Measurements from ENCODE around the gene SH3TC1. TPM values are rescaled to one million over a fixed set of nuclear protein-coding genes. Genes with fewer than 3 reads are reported as not detected.

SH3TC1 gene
- total RNA-seq, 1 donor from 2014 or later = 5.4 TPM

- no peak for TF ChIP-seq CTCF (conservative IDR thresholded peaks at IDR 0.05)
- H3K4me1 Mint-ChIP-seq (ENCODE audit: unreplicated experiment) = peaks cover 23% of the 10 kb centered on the region
- H3K27me3 Mint-ChIP-seq = peaks cover 2% of the 10 kb centered on the region
- DNase-seq (ENCODE audit: extremely low spot score, unreplicated experiment) = no peak
- no peaks in the 10 kb centered on the region for H3K9me3 Mint-ChIP-seq
- no peaks in the 10 kb centered on the region for H3K36me3 Mint-ChIP-seq
- no peak overlapping the region for H3K27ac Mint-ChIP-seq
- H3K4me3 Mint-ChIP-seq = no peak overlapping the region
These were observed 59.6 kb downstream of the SH3TC1 start for GRCh38 chr4:8258552-8259212.

- no peak for TF ChIP-seq CTCF (conservative IDR thresholded peaks at IDR 0.05)
- Mint-ChIP-seq H3K4me1 (ENCODE audit: unreplicated experiment) (peaks cover 29% of the 10 kb centered on the region), H3K4me3 (no peak overlapping the region), H3K27me3 (peaks cover 6% of the 10 kb centered on the region), H3K27ac (no peak overlapping the region), H3K36me3 (no peaks in the 10 kb centered on the region), H3K9me3 (no peaks in the 10 kb centered on the region)
- DNase-seq (ENCODE audit: extremely low spot score, unreplicated experiment) = no peak
These were observed 60.8 kb downstream of the SH3TC1 start for GRCh38 chr4:8259743-8260430.

GRCh38 chr4:8260656-8261111, 61.6 kb downstream of the SH3TC1 start:
- DNase-seq (ENCODE audit: extremely low spot score, unreplicated experiment) = no peak
- Mint-ChIP-seq H3K4me3 (no peak overlapping the region), H3K4me1 (ENCODE audit: unreplicated experiment) (peaks cover 29% of the 10 kb centered on the region), H3K27ac (no peak overlapping the region), H3K36me3 (no peaks in the 10 kb centered on the region), H3K9me3 (no peaks in the 10 kb centered on the region), H3K27me3 (peaks cover 6% of the 10 kb centered on the region)
- TF ChIP-seq CTCF (conservative IDR thresholded peaks at IDR 0.05) = no peak

- no peak overlapping the region for H3K27ac Mint-ChIP-seq
These were observed 62.9 kb downstream of the SH3TC1 start for GRCh38 chr4:8261851-8262535.

More at GRCh38 chr4:8261851-8262535, 62.9 kb downstream of the SH3TC1 start:
- peaks cover 6% of the 10 kb centered on the region for H3K27me3 Mint-ChIP-seq
- no peak for TF ChIP-seq CTCF (conservative IDR thresholded peaks at IDR 0.05)
- no peaks in the 10 kb centered on the region for H3K36me3 Mint-ChIP-seq
- no peak overlapping the region for H3K4me3 Mint-ChIP-seq
- H3K4me1 Mint-ChIP-seq (ENCODE audit: unreplicated experiment) = peaks cover 33% of the 10 kb centered on the region
- no peak for DNase-seq (ENCODE audit: extremely low spot score, unreplicated experiment)
- H3K9me3 Mint-ChIP-seq = no peaks in the 10 kb centered on the region
